ENCODE data around the gene MAP2K6. TPM values are rescaled to one million over a fixed set of nuclear protein-coding genes. Genes with fewer than 3 reads are reported as not detected.

The MAP2K6 gene
- total and polyA plus RNA-seq, 2 experiments from 2014 or later, result 3.3 to 13.2 TPM

- H3K79me2 ChIP-seq, result no peaks in the 10 kb centered on the region
- no peak for TF ChIP-seq EZH2phosphoT487 (IDR thresholded peaks at IDR 0.05; ENCODE audit: low read depth, severe bottlenecking, unreplicated experiment)
- TF ChIP-seq EZH2 (IDR thresholded peaks at IDR 0.05; ENCODE audit: borderline replicate concordance), result no peak
- TF ChIP-seq CTCF (IDR thresholded peaks at IDR 0.05; ENCODE audit: poor library complexity), result no peak
- no peaks in the 10 kb centered on the region for H3K9me2 ChIP-seq (replicated peaks; ENCODE audit: insufficient read depth)
- H3K4me1 ChIP-seq (ENCODE audit: insufficient read depth), result no peaks in the 10 kb centered on the region
- H3K27ac ChIP-seq, result no peak overlapping the region
- no peak overlapping the region for H3K4me2 ChIP-seq
- no peak for DNase-seq (ENCODE audit: low spot score)
- no peaks in the 10 kb centered on the region for H3K36me3 ChIP-seq (replicated peaks; ENCODE audit: insufficient read depth, low read depth)
- H3K4me3 ChIP-seq, result no peak overlapping the region
- no peaks in the 10 kb centered on the region for H4K20me1 ChIP-seq (ENCODE audit: insufficient read depth, poor library complexity, severe bottlenecking)
- H2AFZ ChIP-seq, result no peak overlapping the region
- H3K27me3 ChIP-seq, result peaks cover 3% of the 10 kb centered on the region
- H3K9me3 ChIP-seq (ENCODE audit: low read depth), result no peaks in the 10 kb centered on the region
- 95% methylated on average over 7 of the region's 7 CpGs for WGBS (ENCODE audit: low lambda C conversion rate, missing lambda C conversion rate)
Observed at GRCh38 chr17:69565447-69565846, 150.9 kb downstream of the MAP2K6 start.

- no peaks in the 10 kb centered on the region for H3K4me1 ChIP-seq (ENCODE audit: insufficient read depth)
- H3K79me2 ChIP-seq, result no peaks in the 10 kb centered on the region
- TF ChIP-seq CTCF (IDR thresholded peaks at IDR 0.05; ENCODE audit: poor library complexity) (no peak), EZH2 (IDR thresholded peaks at IDR 0.05; ENCODE audit: borderline replicate concordance) (no peak), EZH2phosphoT487 (IDR thresholded peaks at IDR 0.05; ENCODE audit: low read depth, severe bottlenecking, unreplicated experiment) (no peak)
- H3K27ac ChIP-seq, result no peak overlapping the region
- no peak overlapping the region for H3K4me3 ChIP-seq
- H3K9me3 ChIP-seq (ENCODE audit: low read depth), result no peaks in the 10 kb centered on the region
- H4K20me1 ChIP-seq (ENCODE audit: insufficient read depth, poor library complexity, severe bottlenecking), result no peaks in the 10 kb centered on the region
- 44% methylated on average over 4 of the region's 4 CpGs for WGBS (ENCODE audit: low lambda C conversion rate, missing lambda C conversion rate)
- DNase-seq (ENCODE audit: low spot score), result peak; percentile 32
- no peak overlapping the region for H2AFZ ChIP-seq
- H3K4me2 ChIP-seq, result no peak overlapping the region
- H3K27me3 ChIP-seq, result peaks cover 3% of the 10 kb centered on the region
- no peaks in the 10 kb centered on the region for H3K9me2 ChIP-seq (replicated peaks; ENCODE audit: insufficient read depth)
- H3K36me3 ChIP-seq (replicated peaks; ENCODE audit: insufficient read depth, low read depth), result no peaks in the 10 kb centered on the region
Observed at GRCh38 chr17:69567130-69567529, 152.6 kb downstream of the MAP2K6 start.

DNA sequence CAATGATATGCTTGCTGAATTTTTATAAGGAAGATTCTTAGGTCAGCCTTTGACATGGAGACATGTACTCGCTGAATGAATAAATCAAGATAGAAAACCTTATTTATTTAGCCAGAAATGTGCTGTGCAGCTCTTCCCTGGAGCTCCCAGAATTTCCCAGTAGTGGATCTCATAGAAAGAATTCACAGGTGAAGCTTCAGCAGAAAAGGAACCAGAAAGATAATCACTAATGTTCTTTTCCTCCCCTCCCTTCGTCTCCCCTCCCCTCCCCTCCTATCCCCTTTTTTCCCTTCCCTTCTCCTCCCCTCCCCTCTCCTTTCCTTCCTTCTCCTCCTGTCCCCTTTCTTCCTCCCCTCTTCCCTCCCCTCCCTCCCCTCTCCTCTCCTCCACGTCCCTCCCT lies 158.2 kb downstream of the MAP2K6 start:
- WGBS (ENCODE audit: low lambda C conversion rate, missing lambda C conversion rate), result 88% methylated on average over 2 of the region's 3 CpGs
- H4K20me1 ChIP-seq (ENCODE audit: insufficient read depth, poor library complexity, severe bottlenecking), result no peaks in the 10 kb centered on the region

GRCh38 chr17:69573396-69573795 lies 158.9 kb downstream of the MAP2K6 start:
- Histone ChIP-seq H2AFZ (no peak overlapping the region), H3K9me2 (replicated peaks; ENCODE audit: insufficient read depth) (no peaks in the 10 kb centered on the region), H3K27ac (no peak overlapping the region), H3K4me3 (no peak overlapping the region), H4K20me1 (ENCODE audit: insufficient read depth, poor library complexity, severe bottlenecking) (no peaks in the 10 kb centered on the region), H3K4me1 (ENCODE audit: insufficient read depth) (no peaks in the 10 kb centered on the region), H3K4me2 (no peak overlapping the region), H3K9me3 (ENCODE audit: low read depth) (no peaks in the 10 kb centered on the region), H3K79me2 (no peaks in the 10 kb centered on the region), H3K27me3 (no peaks in the 10 kb centered on the region), H3K36me3 (replicated peaks; ENCODE audit: insufficient read depth, low read depth) (no peaks in the 10 kb centered on the region)
- WGBS (ENCODE audit: low lambda C conversion rate, missing lambda C conversion rate), result 90% methylated on average over 2 of the region's 2 CpGs
- DNase-seq (ENCODE audit: low spot score), result no peak
- TF ChIP-seq CTCF (IDR thresholded peaks at IDR 0.05; ENCODE audit: poor library complexity) (no peak), EZH2 (IDR thresholded peaks at IDR 0.05; ENCODE audit: borderline replicate concordance) (no peak), EZH2phosphoT487 (IDR thresholded peaks at IDR 0.05; ENCODE audit: low read depth, severe bottlenecking, unreplicated experiment) (no peak)

More for the DNA sequence above, 158.2 kb downstream of the MAP2K6 start:
- Histone ChIP-seq H3K4me2 (no peak overlapping the region), H3K9me3 (ENCODE audit: low read depth) (no peaks in the 10 kb centered on the region), H3K36me3 (replicated peaks; ENCODE audit: insufficient read depth, low read depth) (no peaks in the 10 kb centered on the region), H3K27ac (no peak overlapping the region), H3K9me2 (replicated peaks; ENCODE audit: insufficient read depth) (no peaks in the 10 kb centered on the region), H3K4me1 (ENCODE audit: insufficient read depth) (no peaks in the 10 kb centered on the region), H2AFZ (no peak overlapping the region), H3K4me3 (no peak overlapping the region), H3K27me3 (no peaks in the 10 kb centered on the region), H3K79me2 (no peaks in the 10 kb centered on the region)
- DNase-seq (ENCODE audit: low spot score), result no peak
- TF ChIP-seq EZH2phosphoT487 (IDR thresholded peaks at IDR 0.05; ENCODE audit: low read depth, severe bottlenecking, unreplicated experiment) (no peak), EZH2 (IDR thresholded peaks at IDR 0.05; ENCODE audit: borderline replicate concordance) (no peak)

All from hepatocyte (in vitro differentiated cells).